DLD1 (cell line): ENCODE data around the gene UBASH3A.

Experiments
- in situ Hi-C: cut with HindIII; loops from 2 replicates; pipeline ENCODE4 v1.10.0; 2017; ENCODE audit warnings: low sequenced_read_pairs

UBASH3A gene

GRCh38 chr21:42445311-42445710 is 41.6 kb downstream of the UBASH3A start:
- in situ Hi-C loops, result no loop called here

GRCh38 chr21:42446531-42446930 is 42.8 kb downstream of the UBASH3A start:
- in situ Hi-C loops, result no loop called here

GRCh38 chr21:42447182-42447581 is 43.5 kb downstream of the UBASH3A start:
- in situ Hi-C loops, result no loop called here

- in situ Hi-C loops, result no loop called here
Measured at GRCh38 chr21:42447732-42448131, 44.0 kb downstream of the UBASH3A start.

GRCh38 chr21:42448686-42449085 is 45.0 kb downstream of the UBASH3A start:
- in situ Hi-C loops, result no loop called here

GRCh38 chr21:42451941-42452340 is 48.2 kb downstream of the UBASH3A start:
- in situ Hi-C loops, result no loop called here

GRCh38 chr21:42452401-42453223 is 48.9 kb downstream of the UBASH3A start:
- in situ Hi-C loops, result no loop called here

GRCh38 chr21:42453224-42453985 is 49.7 kb downstream of the UBASH3A start:
- in situ Hi-C loops, result no loop called here

GRCh38 chr21:42453986-42454570 is 50.4 kb downstream of the UBASH3A start:
- in situ Hi-C loops, result no loop called here

GRCh38 chr21:42454786-42455185 is 51.1 kb downstream of the UBASH3A start:
- in situ Hi-C loops, result no loop called here

- in situ Hi-C loops, result no loop called here
Measured at GRCh38 chr21:42455196-42455595, 51.5 kb downstream of the UBASH3A start.

- in situ Hi-C loops, result no loop called here
Measured at GRCh38 chr21:42455754-42456440, 52.2 kb downstream of the UBASH3A start.

GRCh38 chr21:42456457-42456856 is 52.8 kb downstream of the UBASH3A start:
- in situ Hi-C loops, result no loop called here

- in situ Hi-C loops, result no loop called here
Measured at GRCh38 chr21:42459082-42459460, 55.4 kb downstream of the UBASH3A start.

GRCh38 chr21:42459546-42460215 is 56.0 kb downstream of the UBASH3A start:
- in situ Hi-C loops, result no loop called here

- in situ Hi-C loops, result no loop called here
Measured at GRCh38 chr21:42460391-42461184, 56.9 kb downstream of the UBASH3A start.

GRCh38 chr21:42461185-42461520 is 57.5 kb downstream of the UBASH3A start:
- in situ Hi-C loops, result no loop called here

GRCh38 chr21:42461881-42462877 is 58.5 kb downstream of the UBASH3A start:
- in situ Hi-C loops, result no loop called here
